Heart left ventricle (tissue), 13 donors: ENCODE measurements around the gene MSI2.

Source experiments
- POLR2A ChIP-seq, 2 donors: fragments of 450-650 bp; IDR thresholded peaks; one replicate each; pipeline ENCODE4 v1.6.1; 2017; ENCODE audit warnings: antibody characterized with exemption in 2 of 2, mild to moderate bottlenecking in 2 of 2, moderate library complexity in 2 of 2
- TF ChIP-seq, protein P1 (sequence below), 12 donors: fragments of 200-600 bp; sonication (generic) in 4 of 12; IDR thresholded peaks; one replicate each; pipeline versions ENCODE4 v1.5.0 to v1.8.0; 2018 to 2022; ENCODE audit warnings: antibody characterized with exemption in 12 of 12, mild to moderate bottlenecking in 5 of 12
- donor health status: ischemic (EF 13 %, LVEDD 7.1; RV severe dilation, severe dysfunction).
- donor health status: DM: no; HTN: yes; CAD: no.
- donor health status: DM: no; HTN: no; CAD: no.
- donor health status: ischemic (EF 25% LVEDD 6.9; RV normal size, moderate dysfunction).
- donor health status: ischemic (EF 25% LVEDD 5.7; RV mildly dilated, moderate dysfunction).
- donor health status: ischemic (EF 35%, LVEDD 5.7; RV mildly dilated, moderate dysfunction).
- donor health status: nonischemic (EF 11% LVEDD 7.7; RV severe dilation, severe dysfunction).
- donor health status: DM: yes; HTN: yes; CAD: no.
- donor health status: PGD.
- donor health status: ischemic (EF 29% LVEDD 5.4; RV normal size, mild dysfunction).
- donor health status: nonischemic (EF 23%, LVEDD 6.1; RV moderate dilation, normal function).

DNA sequence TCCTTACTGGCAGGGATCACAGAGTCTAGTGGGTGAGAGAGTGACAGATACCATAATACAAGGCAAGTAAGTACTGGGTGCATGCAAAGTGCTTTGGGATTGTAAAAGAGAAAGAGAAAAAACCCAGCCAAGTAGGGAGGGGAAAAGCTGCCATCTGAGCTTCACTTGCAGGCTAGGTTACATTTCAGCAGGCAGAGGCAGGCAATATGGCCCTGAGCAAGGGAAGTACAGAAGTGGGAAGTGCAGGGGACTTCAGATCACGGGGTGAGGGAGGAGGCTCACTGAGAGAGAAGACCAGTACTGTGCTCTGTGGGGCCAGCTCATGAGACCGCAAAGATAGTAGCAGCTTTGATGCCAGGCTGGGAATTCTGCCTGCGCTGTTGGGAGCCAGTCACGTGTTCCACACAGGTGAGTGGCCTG, 230.6 kb downstream of the MSI2 start:
- TF ChIP-seq POLR2A (IDR thresholded peaks at IDR 0.05): no peak
- TF ChIP-seq, protein P1, sequence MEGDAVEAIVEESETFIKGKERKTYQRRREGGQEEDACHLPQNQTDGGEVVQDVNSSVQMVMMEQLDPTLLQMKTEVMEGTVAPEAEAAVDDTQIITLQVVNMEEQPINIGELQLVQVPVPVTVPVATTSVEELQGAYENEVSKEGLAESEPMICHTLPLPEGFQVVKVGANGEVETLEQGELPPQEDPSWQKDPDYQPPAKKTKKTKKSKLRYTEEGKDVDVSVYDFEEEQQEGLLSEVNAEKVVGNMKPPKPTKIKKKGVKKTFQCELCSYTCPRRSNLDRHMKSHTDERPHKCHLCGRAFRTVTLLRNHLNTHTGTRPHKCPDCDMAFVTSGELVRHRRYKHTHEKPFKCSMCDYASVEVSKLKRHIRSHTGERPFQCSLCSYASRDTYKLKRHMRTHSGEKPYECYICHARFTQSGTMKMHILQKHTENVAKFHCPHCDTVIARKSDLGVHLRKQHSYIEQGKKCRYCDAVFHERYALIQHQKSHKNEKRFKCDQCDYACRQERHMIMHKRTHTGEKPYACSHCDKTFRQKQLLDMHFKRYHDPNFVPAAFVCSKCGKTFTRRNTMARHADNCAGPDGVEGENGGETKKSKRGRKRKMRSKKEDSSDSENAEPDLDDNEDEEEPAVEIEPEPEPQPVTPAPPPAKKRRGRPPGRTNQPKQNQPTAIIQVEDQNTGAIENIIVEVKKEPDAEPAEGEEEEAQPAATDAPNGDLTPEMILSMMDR (IDR thresholded peaks at IDR 0.05): no peak
